ENCODE results near the gene RNF114. TPM values are rescaled to one million over a fixed set of nuclear protein-coding genes. Genes with fewer than 3 reads are reported as not detected.

RNF114 gene
- total RNA-seq, 1 donor from 2014 or later = 78.8 TPM

GRCh38 chr20:49904440-49905214 is 31.6 kb upstream of the RNF114 start:
- DNase-seq (ENCODE audit: low spot score) = no peak

DNA sequence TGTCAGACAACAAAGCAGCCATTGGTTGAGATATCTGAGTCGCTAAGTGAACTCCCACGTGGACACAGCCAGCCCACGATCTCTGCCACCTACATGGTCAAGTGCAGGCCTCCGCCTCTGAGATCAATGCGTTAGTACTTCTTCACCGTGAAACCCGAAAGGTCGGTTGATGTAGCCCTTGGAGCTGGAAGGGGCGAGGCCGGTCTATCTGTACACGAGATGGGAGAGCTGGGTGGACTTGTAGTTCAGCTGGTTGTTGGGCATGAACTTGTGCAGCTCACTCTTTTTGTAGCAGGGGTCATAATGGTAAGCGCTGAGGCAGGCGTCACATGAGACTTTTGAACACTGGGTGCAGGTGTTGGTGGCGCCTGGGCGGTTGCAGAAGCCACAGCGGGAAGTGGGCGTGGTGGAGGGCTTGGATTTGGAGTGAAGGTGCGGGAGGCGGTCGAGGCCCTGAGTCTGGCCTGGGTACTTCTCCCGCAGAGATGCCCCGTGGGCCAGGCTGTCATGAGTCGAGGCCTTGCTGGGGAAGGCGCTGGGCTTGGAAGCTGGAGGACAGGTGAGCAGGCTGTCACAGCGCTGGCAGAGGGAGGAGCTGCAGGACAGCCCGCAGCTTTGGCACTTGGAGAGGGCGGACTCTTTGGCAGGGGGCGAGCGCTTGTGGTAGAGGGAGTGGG is 30.6 kb upstream of the RNF114 start:
- no peak for DNase-seq (ENCODE audit: low spot score)

- no peak for DNase-seq (ENCODE audit: low spot score)
Observed at GRCh38 chr20:49906101-49906604, 30.0 kb upstream of the RNF114 start.

GRCh38 chr20:49906615-49907154 is 29.5 kb upstream of the RNF114 start:
- no peak for DNase-seq (ENCODE audit: low spot score)

GRCh38 chr20:49907405-49908257 is 28.6 kb upstream of the RNF114 start:
- DNase-seq (ENCODE audit: low spot score) = no peak

GRCh38 chr20:49908258-49908565 is 28.0 kb upstream of the RNF114 start:
- no peak for DNase-seq (ENCODE audit: low spot score)

- DNase-seq (ENCODE audit: low spot score) = peak; percentile 69
Observed at GRCh38 chr20:49909499-49910339, 26.5 kb upstream of the RNF114 start.

GRCh38 chr20:49910340-49910706 is 25.9 kb upstream of the RNF114 start:
- DNase-seq (ENCODE audit: low spot score) = no peak

GRCh38 chr20:49913399-49914047 is 22.7 kb upstream of the RNF114 start:
- DNase-seq (ENCODE audit: low spot score) = no peak

- no peak for DNase-seq (ENCODE audit: low spot score)
Observed at GRCh38 chr20:49914310-49915117, 21.7 kb upstream of the RNF114 start.

GRCh38 chr20:49915118-49915379 is 21.1 kb upstream of the RNF114 start:
- no peak for DNase-seq (ENCODE audit: low spot score)

DNA sequence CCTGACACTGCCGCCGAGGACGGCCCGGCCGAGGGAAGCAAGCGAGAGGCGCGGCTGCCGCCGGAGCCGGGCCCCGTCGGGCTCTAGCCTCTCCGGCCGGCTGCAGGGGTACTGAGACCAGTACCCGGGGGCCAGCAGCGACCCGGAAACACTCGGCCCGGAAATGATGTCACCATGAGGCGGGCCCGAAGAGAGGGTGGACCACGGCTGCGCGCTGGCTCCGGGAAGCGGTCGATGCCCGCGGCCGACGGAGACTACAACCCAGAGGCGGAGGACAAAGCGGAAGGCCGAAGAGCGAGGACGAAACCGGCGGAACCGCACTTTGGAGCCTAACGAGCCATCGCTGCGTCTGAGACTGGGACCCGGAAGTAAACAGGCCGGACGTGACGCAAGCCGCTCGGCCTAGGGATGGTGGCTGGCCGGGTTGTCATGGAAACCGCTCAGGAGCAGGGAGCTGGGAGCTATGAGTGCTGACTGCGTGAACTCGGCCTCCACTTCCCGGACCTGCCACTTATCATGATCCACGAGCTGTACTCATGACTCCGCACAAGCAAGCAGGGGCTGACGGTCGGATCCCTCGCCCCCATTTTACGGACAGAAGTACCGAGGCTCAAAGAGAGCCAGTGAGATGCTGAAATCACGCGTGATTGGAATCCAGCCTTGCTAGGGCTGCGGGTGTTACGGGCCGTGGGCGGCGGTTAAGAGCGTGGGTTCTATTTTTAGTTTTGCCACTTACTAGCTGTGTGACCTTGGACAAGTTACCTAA is 20.6 kb upstream of the RNF114 start, which contains the start of gene SPATA2:
TSS of gene SPATA2 (minus strand) at position 150 of the 766 bp plus-strand sequence. CDS start 7,039 bp downstream, outside the sequence.
- peak; percentile 96 for DNase-seq (ENCODE audit: low spot score)

GRCh38 chr20:49916146-49917002 is 19.8 kb upstream of the RNF114 start:
- peak; percentile 79 for DNase-seq (ENCODE audit: low spot score)

GRCh38 chr20:49918446-49918845 is 17.8 kb upstream of the RNF114 start:
- DNase-seq (ENCODE audit: low spot score) = no peak

- DNase-seq (ENCODE audit: low spot score) = no peak
Observed at GRCh38 chr20:49919009-49919408, 17.2 kb upstream of the RNF114 start.

GRCh38 chr20:49919461-49919860 is 16.7 kb upstream of the RNF114 start:
- no peak for DNase-seq (ENCODE audit: low spot score)

DNA sequence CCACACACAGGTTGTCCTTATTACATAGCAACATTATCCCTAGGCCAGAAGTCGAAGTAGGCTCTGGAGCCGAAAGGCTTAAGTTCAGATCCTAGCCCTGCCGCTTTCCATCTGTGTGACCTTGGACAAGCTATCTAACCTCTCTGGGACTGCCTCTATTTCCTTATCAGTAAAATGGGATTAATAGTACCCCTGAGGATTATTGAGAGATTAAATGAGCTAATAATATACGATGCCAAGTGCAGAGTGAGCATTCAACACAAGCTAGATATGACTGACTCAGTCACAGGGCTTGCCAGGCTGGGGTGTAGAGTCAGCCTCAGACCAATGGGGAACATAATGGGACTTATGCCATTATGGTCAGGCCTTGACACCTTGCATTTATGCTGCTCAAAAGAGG is 11.9 kb upstream of the RNF114 start:
- no peak for DNase-seq (ENCODE audit: low spot score)

- no peak for DNase-seq (ENCODE audit: low spot score)
Observed at GRCh38 chr20:49925901-49926454, 10.2 kb upstream of the RNF114 start.
